AML-193 (cell line): ENCODE measurements around the gene GSX1.
"Not testable (repeated sequence)": the region's sequence is repeated elsewhere in the genome, so short reads cannot be mapped to it uniquely, and the experiment has no call there.

Experiments
- DNase-seq, 2 experiments: peaks; one replicate each; lab custom pipeline; 2025; lab: John Stamatoyannopoulos, UW

Gene GSX1

GRCh38 chr13:27792393-27793218 lies at the start of gene GSX1:
GSX1 (plus strand) TSS chr13:27792483; CDS start chr13:27792691, 208 bp downstream.
- DNase-seq = no peak

- no peak for DNase-seq
Measured at GRCh38 chr13:27744801-27745200, 47.5 kb upstream of the GSX1 start.

GRCh38 chr13:27745301-27745700 lies 47.0 kb upstream of the GSX1 start:
- DNase-seq = no peak

- not testable (repeated sequence) for DNase-seq
Measured at GRCh38 chr13:27748143-27748542, 44.1 kb upstream of the GSX1 start.

GRCh38 chr13:27751953-27752532 lies 40.2 kb upstream of the GSX1 start:
- DNase-seq = no peak

GRCh38 chr13:27765650-27766049 lies 26.6 kb upstream of the GSX1 start:
- DNase-seq = no peak

- DNase-seq = peak; percentile 46 to 48
Measured at GRCh38 chr13:27770809-27771208, 21.5 kb upstream of the GSX1 start.

GRCh38 chr13:27772651-27773425 lies 19.4 kb upstream of the GSX1 start:
- DNase-seq = no peak

GRCh38 chr13:27774169-27774568 lies 18.1 kb upstream of the GSX1 start:
- no peak for DNase-seq

- DNase-seq = no peak
Measured at GRCh38 chr13:27774651-27775050, 17.6 kb upstream of the GSX1 start.

- no peak for DNase-seq
Measured at GRCh38 chr13:27775943-27776342, 16.3 kb upstream of the GSX1 start.

GRCh38 chr13:27782151-27782550 lies 10.1 kb upstream of the GSX1 start:
- DNase-seq = no peak

- DNase-seq = no peak
Measured at GRCh38 chr13:27783111-27783510, 9.2 kb upstream of the GSX1 start.

- no peak for DNase-seq
Measured at GRCh38 chr13:27788271-27788670, 4.0 kb upstream of the GSX1 start.

GRCh38 chr13:27789153-27789494 lies 3.2 kb upstream of the GSX1 start:
- DNase-seq = no peak

- no peak for DNase-seq
Measured at GRCh38 chr13:27789495-27790303, 2.6 kb upstream of the GSX1 start.

GRCh38 chr13:27790523-27790922 lies 1.8 kb upstream of the GSX1 start:
- no peak for DNase-seq

GRCh38 chr13:27791146-27791900 lies 960 bp upstream of the GSX1 start:
- no peak for DNase-seq

- no peak for DNase-seq
Measured at GRCh38 chr13:27791901-27792392, 336 bp upstream of the GSX1 start.

- no peak for DNase-seq
Measured at GRCh38 chr13:27793507-27794367, 1.5 kb downstream of the GSX1 start.
